Measurements from ENCODE around the gene C3orf33.
A peak's percentile ranks its signal among the peaks of the same experiment; 100 is the strongest.
"Not testable (repeated sequence)": the region's sequence is repeated elsewhere in the genome, so short reads cannot be mapped to it uniquely, and the experiment has no call there.

C3orf33 gene, protein sequence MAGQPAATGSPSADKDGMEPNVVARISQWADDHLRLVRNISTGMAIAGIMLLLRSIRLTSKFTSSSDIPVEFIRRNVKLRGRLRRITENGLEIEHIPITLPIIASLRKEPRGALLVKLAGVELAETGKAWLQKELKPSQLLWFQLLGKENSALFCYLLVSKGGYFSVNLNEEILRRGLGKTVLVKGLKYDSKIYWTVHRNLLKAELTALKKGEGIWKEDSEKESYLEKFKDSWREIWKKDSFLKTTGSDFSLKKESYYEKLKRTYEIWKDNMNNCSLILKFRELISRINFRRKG

DNA sequence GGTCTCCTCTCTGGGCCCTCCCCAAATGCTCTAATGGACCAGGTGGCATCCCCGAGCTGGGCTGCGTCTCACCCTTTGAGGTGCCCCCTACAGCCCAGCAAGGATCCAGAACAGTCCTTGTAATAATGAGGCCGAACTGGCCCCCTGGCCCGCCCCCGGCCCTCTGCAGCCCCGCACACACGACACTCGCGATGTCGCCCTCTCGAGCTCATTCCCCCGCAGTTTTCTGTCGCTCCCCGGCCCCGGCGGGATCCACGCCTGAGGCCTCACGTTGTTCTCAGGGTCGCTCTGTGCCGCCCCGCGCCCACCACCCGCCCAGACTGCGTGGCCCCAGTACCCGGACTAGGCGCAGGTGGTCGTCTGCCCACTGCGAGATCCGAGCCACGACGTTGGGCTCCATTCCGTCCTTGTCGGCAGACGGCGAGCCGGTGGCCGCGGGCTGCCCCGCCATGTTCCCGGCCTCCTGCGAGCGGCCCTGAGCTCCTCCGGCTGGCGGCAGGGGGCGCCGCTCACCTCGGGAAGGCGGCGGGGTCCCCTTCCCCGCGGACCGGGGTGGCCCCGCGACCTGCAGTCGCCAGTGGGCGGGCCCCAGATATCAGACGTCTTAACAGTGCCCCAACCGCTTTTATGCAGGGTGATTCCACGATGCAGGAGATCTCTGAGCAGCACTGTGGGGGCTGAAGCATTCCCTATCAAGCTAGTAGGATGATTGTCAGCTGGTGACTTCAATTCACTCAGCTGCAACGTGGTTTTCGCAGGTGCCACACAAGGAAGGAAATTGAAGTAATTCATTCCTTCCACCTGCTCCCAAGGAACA, at the start of gene C3orf33:
TSS of gene C3orf33 (minus strand) at position 477 of the 817 bp plus-strand sequence. CDS start at position 451, 26 bp downstream.
- peak; percentile 65 for DNase-seq
- in situ Hi-C loops (cut with HindIII; ENCODE audit: low pct_ligation_motif_present, low pct_unique_long_range_greater_than_20kb, low sequenced_read_pairs), result no loop called here

DNA sequence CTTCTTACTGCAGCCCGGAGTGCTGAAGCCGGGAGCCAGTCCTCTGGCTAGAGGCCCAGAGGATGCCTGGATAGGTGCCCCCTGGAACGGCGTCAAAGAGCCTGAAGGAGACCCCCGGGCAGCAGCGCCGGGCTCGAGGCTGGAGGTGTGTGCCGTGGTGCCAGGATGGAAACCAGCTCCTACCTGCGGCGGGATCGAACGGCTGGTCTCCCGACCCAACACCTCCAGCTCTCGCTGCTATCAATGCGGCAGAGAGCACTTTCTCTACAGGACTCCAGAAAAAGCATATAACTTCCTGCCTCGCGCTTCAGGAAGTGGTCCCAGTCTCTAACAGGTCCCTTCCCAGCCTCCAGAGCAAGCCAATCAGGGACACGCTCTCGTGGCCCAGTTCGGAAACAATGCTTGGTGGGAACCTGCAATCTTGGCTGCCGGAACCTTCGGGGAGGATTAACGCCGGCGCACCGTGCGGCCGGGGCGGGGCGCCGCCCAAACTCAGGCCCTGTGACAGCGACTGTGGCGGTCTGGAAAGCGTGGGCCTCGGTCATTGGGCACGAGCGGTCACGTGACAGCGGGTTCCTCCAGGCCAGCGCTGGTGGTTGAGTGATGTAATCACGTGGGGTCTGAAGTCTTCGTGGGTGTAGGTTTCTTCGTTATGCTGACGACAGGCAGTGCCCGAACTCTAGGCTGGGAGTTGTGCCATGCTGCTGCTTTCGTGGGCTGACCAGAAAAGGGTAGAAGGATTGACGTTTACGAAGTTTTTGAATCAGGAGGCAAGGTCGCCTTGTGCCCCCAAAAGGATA, 48.3 kb upstream of the C3orf33 start, which contains the start of gene SLC33A1:
TSS of gene SLC33A1 (minus strand) at position 287 of the 800 bp plus-strand sequence. CDS start 430 bp downstream, outside the sequence.
- in situ Hi-C loops (cut with HindIII; ENCODE audit: low pct_ligation_motif_present, low pct_unique_long_range_greater_than_20kb, low sequenced_read_pairs), result no loop called here
- peak; percentile 98 for DNase-seq

DNA sequence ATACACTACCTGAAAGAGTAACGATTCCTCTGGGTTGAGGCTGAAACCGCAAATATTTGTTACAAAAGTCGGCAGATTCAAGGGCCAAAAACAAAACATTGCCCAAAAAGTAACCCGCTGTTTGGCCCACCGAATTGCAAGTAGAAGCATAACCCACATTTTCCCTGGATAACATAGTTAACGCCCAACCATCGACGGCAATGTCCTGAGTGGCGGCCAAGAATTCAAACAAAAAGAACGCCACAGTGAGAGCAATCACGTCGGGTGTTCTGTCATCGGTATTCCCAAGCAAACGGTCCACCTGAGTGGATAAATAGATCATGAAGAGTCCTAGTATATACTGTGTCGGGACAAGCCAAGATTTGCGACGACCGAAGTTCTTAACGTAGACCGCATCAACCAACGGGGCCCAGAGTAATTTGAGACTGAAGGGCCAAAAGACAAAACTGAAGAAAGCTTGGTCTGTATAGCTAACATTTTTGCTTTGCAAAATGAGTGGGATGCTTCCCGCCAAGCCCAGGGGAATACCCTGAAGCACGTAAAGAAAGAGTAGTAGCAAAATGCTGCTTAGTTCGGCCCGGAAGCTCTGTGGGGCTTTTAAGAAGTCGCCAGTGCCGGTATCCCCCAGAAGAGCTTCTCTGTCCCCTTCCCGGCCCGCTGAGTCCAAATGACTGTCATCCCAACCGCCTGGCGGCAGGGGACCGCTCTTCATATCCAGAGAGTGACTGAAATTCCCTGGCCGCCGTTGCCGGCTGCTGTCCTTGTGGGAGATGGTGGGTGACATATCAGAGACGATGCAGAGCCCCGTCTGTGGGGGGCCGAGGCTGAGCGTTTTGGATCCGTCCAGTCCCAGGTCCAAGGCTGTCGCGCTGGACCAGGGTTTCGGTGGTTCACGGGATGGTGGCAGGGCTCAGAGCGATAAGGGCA, 47.4 kb upstream of the C3orf33 start:
- peak; percentile 18 for DNase-seq
- in situ Hi-C loops (cut with HindIII; ENCODE audit: low pct_ligation_motif_present, low pct_unique_long_range_greater_than_20kb, low sequenced_read_pairs), result no loop called here

DNA sequence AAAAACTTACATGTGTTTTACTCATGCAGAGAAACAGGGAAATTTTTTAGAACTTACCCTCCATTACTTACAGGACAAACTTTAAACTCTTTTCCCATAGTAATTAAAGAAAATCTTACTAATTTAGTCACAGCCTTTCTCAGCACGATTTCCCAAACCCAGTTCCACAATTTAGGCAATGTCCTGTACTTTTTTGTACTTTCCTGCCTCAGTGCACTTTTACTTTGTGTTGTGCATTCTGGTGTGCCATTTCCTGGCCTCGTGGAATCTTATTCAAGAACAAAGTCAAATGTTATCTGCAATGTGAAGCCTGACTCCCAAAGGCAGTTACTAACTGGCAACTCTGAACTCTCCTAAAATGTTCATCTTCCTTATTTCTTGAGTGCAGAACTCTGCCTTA, 46.3 kb upstream of the C3orf33 start:
- DNase-seq, result no peak
- in situ Hi-C loops (cut with HindIII; ENCODE audit: low pct_ligation_motif_present, low pct_unique_long_range_greater_than_20kb, low sequenced_read_pairs), result no loop called here

DNA sequence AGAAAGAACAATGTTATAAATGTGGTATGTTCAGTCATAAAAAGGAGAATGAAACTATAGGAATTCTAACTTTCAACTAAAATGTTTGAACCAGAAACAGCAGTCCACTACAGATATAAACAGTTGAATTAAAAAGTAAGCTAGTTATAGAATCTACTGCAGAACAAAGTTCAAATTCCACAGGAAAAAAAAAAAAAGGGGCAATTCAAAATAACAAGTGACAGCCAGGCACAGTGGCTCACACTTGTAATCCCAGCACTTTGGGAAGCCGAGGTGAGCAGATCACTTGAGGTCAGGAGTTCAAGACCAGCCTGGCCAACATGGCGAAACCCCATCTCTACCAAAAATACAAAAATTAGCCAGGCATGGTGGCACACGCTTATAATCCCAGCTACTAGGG, 43.3 kb upstream of the C3orf33 start:
- DNase-seq; in situ Hi-C loops (cut with HindIII; ENCODE audit: low pct_ligation_motif_present, low pct_unique_long_range_greater_than_20kb, low sequenced_read_pairs): not testable (repeated sequence)

DNA sequence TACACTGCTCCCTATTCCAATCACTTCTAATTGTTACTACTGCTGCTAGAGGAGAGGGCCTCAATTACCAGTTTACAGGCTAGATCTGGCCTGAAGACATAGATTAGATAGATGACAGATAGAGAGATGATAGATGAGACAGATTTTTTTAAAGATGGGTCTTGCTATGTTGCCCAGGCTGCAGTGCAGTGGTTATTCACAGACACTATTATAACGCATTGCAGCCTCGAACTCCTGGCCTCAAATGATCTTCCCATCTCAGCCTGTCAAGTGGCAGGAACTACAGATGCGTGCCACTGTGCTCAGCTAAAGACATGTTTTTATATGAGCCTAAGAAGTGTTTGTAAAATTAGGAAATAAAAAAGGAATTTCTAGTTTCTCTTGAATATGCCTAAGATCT, 41.9 kb upstream of the C3orf33 start:
- in situ Hi-C loops (cut with HindIII; ENCODE audit: low pct_ligation_motif_present, low pct_unique_long_range_greater_than_20kb, low sequenced_read_pairs), result no loop called here
- no peak for DNase-seq

DNA sequence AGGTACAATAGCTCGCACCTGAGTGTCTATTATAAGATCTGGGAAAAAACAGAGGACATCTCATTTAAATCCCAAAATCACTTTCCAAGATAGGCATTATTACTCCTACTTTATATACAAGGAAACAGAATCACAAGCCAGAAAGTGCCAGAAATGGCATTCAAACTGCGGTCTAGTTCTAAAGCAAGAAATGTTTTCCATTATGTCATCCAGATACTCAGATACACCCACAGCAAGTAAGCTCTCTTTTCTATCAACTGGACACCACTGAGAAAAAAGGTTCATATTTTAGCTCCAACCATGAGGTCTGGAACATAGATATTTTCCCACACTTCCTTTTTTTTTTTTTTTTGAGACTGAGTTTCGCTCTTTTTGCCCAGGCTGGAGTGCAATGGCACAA, 40.0 kb upstream of the C3orf33 start:
- DNase-seq, result no peak

DNA sequence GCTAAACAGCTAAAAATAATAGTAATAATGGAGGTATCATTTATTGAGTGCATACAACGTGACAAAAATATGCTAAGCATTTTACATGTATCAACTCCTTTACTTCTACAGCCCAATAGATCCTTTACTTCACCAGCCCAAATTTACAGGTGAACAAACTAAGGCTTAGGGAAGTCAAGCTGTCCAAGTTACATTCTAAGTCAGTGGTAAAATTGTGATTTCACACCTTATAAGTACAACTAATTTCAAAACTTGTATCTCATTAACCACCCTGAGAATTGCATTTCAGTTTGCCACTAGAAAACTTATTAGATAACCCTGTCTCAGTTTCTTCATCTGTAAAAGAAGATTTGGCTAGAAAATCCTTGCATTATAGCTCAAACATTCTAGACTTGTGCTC, 37.5 kb upstream of the C3orf33 start:
- in situ Hi-C loops (cut with HindIII; ENCODE audit: low pct_ligation_motif_present, low pct_unique_long_range_greater_than_20kb, low sequenced_read_pairs), result no loop called here

More for the DNA sequence above, 40.0 kb upstream of the C3orf33 start:
- in situ Hi-C loops (cut with HindIII; ENCODE audit: low pct_ligation_motif_present, low pct_unique_long_range_greater_than_20kb, low sequenced_read_pairs), result no loop called here

DNA sequence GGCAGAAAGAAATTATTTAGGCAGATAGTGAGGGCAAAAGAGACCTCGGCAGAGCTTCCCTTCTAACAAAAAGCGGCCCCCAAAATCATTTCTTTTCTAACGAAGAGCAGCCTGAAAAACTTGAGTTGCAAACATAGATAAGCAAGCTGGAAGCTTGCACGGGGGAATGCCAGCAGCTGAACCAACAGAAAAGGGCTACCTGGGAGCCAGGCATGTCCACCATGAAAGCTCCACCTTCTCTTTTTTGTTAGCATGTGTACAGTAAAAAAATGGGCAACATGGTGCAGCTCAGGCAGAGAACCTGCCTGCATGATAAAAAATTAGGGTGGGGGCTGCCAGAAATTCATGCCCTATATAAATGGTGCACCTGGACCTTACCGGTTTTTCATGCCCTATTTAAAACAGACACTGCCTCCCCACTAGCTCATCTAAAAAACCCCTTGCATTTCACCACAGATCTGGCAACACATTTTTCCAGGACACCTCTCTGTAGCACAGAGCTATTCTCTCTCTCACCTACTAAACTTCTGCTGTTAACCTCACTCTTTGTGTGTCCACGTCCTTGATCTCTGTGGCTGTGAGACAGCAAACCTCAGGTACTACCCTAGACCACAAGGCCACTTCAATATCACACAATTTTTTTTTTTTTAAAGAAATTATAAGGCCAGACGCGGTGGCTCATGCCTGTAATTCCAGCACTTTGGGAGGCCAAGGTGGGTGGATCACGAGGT, 29.4 kb upstream of the C3orf33 start:
- DNase-seq, result no peak
- in situ Hi-C loops (cut with HindIII; ENCODE audit: low pct_ligation_motif_present, low pct_unique_long_range_greater_than_20kb, low sequenced_read_pairs), result no loop called here

More for the DNA sequence above, 37.5 kb upstream of the C3orf33 start:
- no peak for DNase-seq

DNA sequence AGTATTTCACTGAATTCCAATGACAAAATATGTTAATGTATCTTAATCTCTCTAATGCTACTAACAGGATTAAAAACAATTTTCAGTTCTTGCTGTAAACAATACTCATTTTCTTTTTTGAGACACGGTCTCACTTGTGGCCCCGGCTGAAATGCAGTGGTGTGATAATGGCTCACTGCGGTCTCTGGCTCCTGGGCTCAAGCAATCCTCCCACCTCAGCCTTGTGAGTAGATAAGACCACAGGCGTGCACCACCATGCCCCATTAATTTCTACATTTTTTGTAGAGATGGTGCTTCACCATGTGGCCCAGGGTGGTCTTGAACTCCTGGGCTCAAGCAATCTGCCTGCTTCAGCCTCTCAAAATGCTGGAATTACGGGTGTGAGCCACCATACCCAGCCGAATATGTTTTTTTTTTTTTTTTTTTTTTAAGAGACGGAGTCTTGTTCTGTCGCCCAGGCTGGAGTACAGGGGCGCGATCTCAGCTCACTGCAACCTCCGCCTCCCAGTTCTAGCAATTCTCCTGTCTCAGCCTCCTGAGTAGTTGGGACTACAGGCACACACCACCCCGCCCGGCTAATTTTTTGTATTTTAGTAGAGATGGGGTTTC, 22.5 kb upstream of the C3orf33 start:
- DNase-seq; in situ Hi-C loops (cut with HindIII; ENCODE audit: low pct_ligation_motif_present, low pct_unique_long_range_greater_than_20kb, low sequenced_read_pairs): not testable (repeated sequence)

DNA sequence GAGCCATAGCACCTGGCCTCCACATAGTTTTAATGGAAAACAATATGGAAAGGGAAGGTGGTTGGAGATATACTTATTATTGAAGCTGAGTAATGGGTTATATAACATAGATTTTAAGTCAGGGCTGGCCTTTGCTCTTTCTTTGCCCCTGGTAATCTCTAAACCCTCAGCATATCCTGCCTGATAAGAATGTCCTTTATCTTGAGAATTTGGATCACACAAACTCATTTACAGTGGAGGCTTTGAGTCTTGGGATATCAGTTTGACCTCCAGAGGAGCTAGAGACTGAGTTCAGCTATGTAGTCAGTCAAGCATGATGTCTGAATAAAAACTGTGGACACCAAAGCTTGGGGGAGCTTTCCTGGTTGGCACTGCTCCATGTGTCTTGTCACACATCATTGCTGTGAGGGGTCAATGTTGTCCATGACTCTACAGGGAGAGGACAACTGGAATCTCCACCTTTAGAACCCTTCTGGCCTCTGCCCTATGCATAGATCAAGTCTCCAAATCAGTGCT, 9.0 kb upstream of the C3orf33 start:
- in situ Hi-C loops (cut with HindIII; ENCODE audit: low pct_ligation_motif_present, low pct_unique_long_range_greater_than_20kb, low sequenced_read_pairs), result no loop called here
- no peak for DNase-seq

DNA sequence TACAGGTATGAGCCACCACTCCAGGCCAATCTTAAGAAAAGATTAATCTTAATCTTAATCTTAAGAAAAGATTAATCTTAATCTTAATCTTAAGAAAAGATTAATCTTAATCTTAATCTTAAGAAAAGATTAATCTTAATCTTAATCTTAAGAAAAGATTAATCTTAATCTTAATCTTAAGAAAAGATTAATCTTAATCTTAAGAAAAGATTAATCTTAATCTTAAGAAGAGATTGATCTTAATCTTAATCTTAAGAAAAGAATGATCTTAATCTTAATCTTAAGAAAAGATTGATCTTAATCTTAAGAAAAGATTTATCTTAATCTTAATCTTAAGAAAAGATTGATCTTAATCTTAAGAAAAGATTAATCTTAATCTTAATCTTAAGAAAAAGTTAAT, 7.1 kb upstream of the C3orf33 start:
- in situ Hi-C loops (cut with HindIII; ENCODE audit: low pct_ligation_motif_present, low pct_unique_long_range_greater_than_20kb, low sequenced_read_pairs); DNase-seq: not testable (repeated sequence)

DNA sequence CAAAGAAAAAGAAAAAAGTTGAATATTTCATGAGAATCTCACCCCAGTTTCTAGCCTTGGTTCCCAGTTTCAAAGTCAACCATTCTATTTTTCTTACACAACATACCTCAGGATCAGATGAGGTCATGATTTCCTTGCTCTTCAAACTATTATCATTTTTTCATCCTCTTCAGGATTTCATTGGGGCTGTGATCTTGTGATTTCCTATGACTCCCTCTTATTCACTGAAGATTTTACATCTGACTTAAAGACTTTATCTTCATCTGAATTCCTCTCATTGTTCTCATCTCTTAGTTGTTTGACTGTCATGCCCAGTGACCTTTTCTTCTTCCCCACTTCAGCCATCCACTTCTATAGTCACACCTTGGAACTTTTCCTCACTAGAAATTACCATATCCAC, 3.1 kb upstream of the C3orf33 start:
- in situ Hi-C loops (cut with HindIII; ENCODE audit: low pct_ligation_motif_present, low pct_unique_long_range_greater_than_20kb, low sequenced_read_pairs), result no loop called here

DNA sequence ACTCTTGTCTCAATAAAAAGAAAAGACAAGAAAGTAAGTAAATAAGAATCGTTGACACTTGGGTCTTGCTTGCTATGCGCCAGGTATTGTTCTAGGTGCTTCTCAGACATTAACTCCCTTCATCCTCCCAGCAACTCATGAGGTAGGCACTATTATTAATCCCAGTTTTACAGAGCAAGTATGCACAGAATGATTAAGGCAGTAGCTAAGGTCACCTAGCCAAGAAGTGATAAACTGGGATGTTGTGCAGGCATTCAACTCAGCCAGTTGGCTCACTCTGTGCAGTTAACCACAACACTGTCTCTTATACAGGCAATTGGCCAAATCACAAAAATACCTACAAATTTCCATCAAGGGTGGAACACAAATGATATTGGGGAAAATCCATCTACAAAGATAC, 1.7 kb upstream of the C3orf33 start:
- DNase-seq, result no peak
- in situ Hi-C loops (cut with HindIII; ENCODE audit: low pct_ligation_motif_present, low pct_unique_long_range_greater_than_20kb, low sequenced_read_pairs), result no loop called here

More for the DNA sequence above, 3.1 kb upstream of the C3orf33 start:
- DNase-seq, result no peak

DNA sequence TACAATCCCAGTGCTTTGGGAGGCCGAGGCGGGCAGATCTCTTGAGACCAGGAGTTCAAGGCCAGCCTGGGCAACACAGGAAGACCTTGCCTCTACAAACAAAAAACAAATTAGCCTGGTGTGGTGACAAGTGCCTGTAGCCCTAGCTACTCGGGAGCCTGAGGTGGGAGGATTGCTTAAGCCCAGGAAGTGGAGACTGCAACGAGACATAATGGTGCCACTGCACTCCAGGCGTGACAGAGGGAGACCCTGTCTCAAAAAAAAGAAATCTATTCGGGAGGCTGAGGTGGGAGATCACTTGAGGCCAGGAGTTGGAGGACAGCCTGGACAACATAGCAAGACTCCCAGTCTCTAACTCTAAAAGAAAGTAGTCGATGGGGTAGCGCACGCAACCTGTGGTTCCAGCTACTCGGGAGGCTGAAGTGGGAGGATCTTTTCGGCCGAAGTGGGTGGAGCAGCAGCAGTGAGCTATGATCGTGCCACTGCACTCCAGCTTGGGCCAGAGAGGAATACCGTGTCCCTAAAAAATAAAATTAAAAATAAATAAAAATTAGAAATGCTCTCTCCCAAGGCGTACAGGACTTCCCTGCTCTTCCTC, 775 bp downstream of the C3orf33 start:
- in situ Hi-C loops (cut with HindIII; ENCODE audit: low pct_ligation_motif_present, low pct_unique_long_range_greater_than_20kb, low sequenced_read_pairs), result no loop called here
- DNase-seq, result peak; percentile 43

DNA sequence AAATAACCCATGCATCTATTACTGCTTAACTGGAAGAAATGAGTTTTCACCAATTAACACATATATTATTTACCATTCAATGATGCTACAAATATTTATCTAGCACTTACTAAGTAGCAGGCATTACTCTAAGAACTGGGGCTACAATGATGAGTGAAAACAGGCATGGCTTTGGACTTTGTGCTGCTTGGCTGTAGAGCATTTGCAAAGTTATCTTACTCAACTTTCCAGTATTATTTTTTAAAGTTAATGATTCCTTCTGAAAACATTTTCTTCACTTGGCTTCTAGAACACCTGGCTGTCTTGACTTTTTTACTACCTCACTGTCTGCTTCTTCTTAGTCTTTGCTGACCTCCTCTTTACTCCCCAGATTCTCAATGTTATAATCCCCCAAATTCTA, 1.8 kb downstream of the C3orf33 start:
- in situ Hi-C loops (cut with HindIII; ENCODE audit: low pct_ligation_motif_present, low pct_unique_long_range_greater_than_20kb, low sequenced_read_pairs), result no loop called here
- DNase-seq, result no peak
